Measurements from ENCODE around the gene IQCM.
A peak's percentile ranks its signal among the peaks of the same experiment; 100 is the strongest.
"Not testable (repeated sequence)": the region's sequence is repeated elsewhere in the genome, so short reads cannot be mapped to it uniquely, and the experiment has no call there.

The IQCM gene

GRCh38 chr4:149555146-149555545, 260.5 kb downstream of the IQCM start:
- no peak for DNase-seq

DNA sequence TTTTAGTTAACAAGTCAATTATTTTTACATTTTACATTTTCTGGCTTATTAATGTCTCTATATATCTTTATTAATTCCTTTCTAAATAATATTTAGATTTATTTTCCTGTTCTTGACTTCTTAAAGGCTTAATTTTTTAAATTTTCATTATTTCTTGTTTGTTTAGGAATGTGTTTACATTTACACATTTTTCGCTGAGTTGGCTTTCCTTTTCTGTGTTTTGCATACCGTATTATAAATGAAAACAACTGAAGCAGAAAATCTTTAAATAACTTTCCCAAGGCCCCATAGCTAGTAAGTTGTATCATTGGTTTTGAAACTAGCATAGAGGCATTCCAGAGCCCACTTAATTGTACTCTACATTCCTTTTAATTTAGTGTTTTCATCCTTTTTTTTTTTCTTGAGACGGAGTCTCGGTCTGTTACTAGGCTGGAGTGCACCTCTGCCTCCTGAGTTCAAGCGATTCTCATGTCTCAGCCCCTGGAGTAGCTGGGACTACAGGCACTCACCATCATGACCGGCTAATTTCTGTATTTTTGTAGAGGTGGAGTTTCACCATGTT, 261.6 kb downstream of the IQCM start:
- no peak for DNase-seq

DNA sequence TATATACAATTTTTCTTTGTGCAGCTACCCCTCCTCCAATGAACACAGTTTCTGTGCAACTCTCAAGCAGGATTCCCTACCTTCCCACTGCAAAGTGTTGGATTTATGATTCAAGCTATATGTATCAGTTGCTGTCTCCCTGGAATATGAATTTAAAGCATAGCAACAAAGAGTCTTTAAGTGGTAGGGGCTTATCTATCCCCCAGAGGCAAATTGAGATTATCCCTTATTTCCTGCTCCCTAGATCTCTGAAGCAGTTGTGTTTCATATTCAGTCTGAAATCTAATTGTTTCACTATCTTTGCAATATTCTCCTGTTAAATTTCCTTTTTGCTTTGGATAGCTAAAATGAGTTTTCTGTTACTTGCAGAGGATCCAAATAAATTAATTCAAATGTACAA, 263.0 kb downstream of the IQCM start:
- no peak for DNase-seq

DNA sequence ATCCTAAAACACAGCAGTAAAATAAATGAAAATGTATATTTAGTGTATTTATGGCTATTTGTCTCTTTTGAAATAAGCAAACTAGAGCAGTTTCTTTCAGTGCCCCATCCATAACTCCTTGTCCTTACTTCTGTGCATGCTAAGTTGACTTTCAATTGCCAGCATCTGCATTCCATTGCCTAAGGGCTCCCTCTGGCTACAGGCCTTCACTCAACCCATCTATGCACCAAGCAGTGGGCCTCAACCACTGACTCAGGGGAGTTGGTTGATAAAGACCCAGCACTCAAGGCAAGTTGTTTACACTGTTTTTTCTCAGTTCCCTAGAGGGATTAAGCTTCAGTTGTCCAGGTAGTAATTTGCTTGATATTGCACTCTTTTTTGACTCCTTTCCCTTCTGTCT, 265.7 kb downstream of the IQCM start:
- no peak for DNase-seq

DNA sequence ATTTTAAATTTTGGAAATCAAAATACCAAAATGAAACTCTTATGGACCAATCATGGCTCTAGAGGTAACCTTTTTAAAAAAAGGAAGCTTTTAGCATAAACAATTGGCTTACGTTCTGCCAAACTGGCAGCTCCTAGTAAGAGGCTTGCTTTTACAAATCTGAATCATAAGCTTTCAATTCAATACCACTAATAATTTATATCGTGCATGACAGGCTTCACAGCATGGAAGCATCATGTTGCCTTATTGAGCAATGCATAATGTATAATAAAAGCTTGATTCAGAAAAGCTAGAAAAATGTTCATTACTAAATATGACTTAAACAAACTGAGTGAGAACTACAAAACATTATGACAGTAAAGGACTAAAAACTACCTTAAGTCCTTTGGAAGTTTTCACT, 280.9 kb downstream of the IQCM start:
- peak; percentile 2 for DNase-seq

DNA sequence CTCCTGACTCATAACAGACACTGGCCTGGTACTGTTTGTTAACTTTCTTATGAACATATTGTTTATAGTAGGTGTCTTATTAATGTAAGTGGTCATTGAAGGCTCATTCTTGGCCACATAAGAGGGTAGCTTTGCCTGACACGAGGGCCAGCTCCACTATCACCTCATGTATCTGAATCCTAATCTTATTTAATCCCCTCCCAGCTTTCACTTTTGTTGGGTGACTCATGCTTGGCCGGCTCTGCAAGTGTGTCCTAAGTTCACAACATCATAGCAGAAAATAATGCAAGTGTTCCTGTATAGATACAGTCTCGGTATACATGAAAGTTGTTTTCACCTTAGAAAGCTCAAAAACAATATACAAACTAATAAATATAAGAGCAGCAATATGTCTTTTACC, 283.8 kb downstream of the IQCM start:
- no peak for DNase-seq

GRCh38 chr4:149523039-149523438, 292.6 kb downstream of the IQCM start:
- DNase-seq = no peak

DNA sequence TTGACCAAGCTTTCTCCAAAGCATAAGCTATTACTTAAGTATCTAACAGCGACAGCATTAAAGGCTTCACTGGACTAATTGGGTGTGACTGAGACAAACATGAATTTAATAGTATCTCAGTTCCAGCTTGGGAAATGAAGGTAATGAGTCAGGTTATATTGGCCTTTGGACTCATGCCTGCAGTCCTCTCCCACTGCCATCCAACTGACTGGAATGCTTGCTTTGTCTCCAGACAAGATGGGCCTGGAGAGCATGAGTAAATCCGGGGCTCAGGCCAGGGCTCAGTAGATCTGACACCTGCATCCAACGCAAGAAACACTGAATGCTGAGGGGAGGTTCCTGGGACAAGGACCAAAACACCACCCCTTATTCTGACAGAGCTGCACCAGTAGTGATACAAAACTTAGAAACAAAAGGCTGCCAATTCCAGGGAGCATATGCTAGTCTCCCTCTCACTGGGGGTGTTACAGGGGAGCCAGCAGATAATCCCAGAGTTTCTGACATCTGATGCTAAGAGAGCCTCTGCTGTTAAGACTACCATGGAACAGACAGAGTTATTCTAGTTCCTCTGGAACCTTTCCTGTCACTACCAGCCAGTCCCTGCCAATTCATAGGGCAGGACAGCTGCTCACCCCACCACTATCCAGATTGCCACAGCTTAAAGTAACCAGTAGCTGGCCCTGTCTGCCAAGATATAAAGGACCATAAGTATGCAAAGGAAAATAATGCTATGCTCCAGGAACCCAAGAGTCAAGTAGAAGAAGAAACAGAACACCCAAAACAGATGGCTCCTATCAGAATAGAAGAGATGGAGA, 293.8 kb downstream of the IQCM start:
- DNase-seq = peak; percentile 4

GRCh38 chr4:149518471-149518870, 297.2 kb downstream of the IQCM start:
- DNase-seq = no peak

DNA sequence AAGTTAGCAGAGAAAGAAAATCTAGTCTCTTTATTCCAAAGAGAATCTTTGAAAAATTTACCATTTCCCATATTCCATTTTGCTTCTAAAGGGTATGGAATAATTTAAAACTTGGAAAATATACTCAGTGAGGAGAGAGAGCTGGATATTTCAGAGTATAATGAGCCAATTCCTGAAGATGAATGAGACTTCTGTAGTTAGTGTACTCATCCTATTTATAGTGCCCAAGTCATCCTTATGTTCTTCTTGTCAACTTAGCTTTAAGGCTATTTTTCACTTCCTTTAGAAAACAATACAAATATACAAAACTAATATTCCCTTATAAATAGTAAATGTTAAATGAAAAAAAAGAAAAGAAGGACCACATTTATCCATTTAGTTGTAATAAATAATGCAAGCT, 302.6 kb downstream of the IQCM start:
- DNase-seq = no peak

- DNase-seq = peak; percentile 5
Observed at GRCh38 chr4:149512501-149512900, 303.1 kb downstream of the IQCM start.

DNA sequence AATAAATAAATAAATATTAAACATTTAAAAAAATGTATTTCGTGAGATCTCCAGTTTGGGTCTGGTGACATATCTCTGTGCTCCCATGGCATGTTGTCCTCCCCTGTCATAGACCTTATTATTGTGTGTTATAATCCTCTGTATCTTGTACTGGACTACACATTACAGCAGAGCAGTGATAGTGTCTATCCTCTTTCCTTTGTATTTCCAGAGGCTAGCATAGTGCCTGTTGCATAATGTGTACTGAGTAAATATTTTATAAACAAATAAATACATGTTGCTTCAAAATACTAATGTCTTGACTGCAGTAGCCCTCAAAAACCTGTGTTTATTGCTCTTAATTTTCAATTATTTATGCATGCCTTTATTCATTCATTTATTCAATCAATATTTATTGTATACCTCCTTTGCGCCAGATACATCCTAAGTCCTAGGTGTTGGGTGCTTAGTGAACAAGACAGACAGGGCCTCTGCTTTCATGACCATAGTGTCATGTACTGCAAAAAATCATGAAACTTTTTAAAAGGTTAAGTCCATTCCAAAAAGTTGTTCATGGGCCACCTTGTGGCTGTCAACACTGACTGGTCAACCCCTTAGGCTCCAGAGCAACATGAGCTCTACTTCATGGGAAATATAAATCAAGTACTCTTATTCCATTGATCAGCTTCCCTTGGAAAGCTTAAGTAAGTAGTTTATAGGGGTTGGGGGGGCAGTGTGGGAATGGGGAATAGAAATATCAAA, 303.9 kb downstream of the IQCM start:
- no peak for DNase-seq

DNA sequence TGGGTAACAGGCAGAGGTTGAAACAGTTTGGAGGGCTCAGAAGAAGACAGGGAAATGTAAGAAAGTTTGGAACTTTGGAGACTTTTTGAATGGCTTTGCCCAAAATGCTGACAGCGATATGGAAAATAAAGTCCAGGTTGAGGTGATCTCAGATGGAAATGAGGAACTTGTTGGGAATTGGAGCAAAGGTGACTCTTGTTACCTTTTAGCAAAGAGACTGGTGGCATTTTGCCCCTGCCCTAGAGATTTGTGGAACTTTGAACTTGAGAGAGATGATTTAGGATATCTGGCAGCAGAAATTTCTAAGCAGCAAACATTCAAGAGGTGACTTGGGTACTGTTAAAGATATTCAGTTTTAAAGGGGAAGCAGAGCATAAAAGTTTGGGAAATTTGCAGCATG, 308.3 kb downstream of the IQCM start:
- not testable (repeated sequence) for DNase-seq

- DNase-seq = no peak
Observed at GRCh38 chr4:149500806-149501205, 314.8 kb downstream of the IQCM start.

GRCh38 chr4:149499726-149500125, 315.9 kb downstream of the IQCM start:
- no peak for DNase-seq

DNA sequence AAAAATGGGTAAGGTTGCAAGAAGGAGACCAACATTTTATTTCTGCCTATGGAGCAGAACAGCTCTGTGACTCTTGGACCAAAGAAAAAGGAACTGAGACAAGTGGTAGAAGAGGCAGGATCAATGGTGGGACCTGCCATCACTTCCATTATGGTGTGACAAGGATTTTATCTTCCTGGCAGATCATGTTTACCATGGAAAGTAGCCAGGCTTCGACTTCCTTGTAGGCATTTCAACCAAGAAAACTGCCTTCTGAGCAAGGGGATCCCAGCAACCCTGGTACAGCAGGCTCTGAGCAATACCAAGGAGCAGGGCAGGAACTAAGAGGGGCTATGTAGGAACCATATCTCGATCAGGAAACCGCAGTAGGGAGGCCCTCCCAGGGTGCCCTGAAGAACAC, 317.4 kb downstream of the IQCM start:
- no peak for DNase-seq

- DNase-seq = peak; percentile 22
Observed at GRCh38 chr4:149493492-149493891, 322.2 kb downstream of the IQCM start.

DNA sequence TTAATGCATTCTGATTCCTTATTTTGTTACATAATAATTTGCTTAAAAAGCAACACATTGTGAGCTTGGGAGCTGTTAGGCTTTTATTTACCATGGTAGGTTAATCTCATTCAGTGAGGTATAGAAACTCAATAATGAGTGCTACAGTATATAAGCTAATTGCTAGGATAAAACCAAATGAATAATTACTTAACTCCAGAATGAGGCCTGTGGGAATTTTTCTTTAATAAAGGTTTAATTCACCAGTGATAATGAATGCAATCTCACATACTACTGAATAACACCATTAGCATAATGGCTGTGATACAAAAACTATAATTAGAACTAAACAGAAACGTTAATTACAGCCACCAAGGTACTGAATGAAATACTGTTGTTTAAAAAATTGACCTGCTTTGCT, 326.3 kb downstream of the IQCM start:
- no peak for DNase-seq

DNA sequence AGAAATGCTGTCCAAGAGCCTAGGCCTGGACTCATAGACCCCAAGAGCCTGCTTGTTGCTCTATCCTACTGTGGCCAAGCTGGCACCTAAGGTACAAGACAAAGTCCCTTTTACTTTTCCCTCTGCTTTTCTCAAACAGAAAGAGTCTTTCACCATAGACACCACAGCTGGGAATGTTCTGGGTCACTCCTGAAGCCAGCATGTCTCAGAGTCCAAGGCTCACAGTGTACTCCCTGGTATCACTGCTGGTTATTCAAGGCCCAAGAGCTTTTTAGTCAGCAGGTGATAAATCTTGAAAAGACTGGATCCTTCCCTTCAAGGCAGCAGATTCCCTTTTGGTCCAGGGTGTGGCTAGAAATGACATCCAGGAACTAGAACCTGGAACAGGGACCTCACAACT, 328.8 kb downstream of the IQCM start:
- DNase-seq = no peak

DNA sequence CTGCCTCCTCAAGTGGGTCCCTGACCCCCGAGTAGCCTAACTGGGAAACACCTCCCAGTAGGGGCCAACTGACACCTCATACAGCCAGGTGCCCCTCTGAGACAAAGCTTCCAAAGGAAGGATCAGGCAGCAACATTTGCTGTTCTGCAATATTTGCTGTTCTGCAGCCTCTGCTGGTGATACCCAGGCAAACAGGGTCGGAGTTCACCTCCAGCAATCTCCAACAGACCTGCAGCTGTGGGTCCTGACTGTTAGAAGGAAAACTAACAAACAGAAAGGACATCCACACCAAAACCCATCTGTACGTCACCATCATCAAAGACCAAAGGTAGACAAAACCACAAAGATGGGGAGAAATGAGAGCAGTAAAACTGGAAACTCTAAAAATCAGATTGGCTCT, 347.0 kb downstream of the IQCM start:
- DNase-seq = not testable (repeated sequence)

DNA sequence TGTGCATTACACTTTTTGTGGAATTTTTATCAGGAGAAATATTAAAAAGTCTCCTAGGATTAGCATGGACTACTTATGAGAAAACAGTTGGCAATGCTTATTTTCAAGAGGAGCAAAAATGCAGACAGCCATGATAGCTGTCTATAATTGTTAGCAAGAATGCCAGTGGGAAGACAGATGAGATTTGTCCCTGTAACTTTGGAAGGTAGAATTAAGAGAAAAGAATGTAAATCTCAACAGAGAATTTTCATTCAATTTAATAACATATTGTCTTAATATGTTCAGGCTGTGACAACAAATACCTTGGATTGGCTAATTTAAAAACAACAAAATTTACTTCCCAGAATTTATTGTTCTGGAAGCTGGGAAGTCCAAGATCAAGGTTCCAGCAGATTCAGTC, 349.2 kb downstream of the IQCM start:
- DNase-seq = no peak

- DNase-seq = peak; percentile 2
Observed at GRCh38 chr4:149465955-149466354, 349.7 kb downstream of the IQCM start.

GRCh38 chr4:149443537-149443936, 372.1 kb downstream of the IQCM start:
- no peak for DNase-seq

DNA sequence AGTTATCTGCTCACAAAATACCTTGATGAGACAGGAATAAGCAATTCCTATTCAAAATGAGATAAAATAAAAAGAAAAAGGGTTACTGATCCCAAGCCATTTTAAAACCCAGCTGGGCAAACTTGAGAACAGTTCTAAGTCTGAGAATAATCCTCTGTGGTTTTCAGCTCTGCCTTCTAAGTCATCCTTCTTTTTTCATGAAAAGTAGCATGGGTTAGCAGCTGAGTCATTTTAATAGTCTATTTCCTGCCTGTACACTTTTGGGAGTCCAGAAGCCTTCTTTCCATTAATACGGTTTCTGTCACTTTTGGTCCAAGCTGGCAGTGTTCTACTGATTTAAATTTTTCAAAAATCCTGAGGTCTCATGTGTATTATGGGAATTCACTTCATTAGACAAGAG, 374.3 kb downstream of the IQCM start:
- DNase-seq = peak; percentile 68
